CMK (cell line): Measurements from ENCODE around the gene ECE1.
"Not testable (repeated sequence)": the region's sequence is repeated elsewhere in the genome, so short reads cannot be mapped to it uniquely, and the experiment has no call there.

Experiments used
- DNase-seq: peaks from one replicate; pipeline ENCODE4 v3.0.0-alpha.2; 2010; ENCODE audit warnings: low read depth

Gene ECE1

DNA sequence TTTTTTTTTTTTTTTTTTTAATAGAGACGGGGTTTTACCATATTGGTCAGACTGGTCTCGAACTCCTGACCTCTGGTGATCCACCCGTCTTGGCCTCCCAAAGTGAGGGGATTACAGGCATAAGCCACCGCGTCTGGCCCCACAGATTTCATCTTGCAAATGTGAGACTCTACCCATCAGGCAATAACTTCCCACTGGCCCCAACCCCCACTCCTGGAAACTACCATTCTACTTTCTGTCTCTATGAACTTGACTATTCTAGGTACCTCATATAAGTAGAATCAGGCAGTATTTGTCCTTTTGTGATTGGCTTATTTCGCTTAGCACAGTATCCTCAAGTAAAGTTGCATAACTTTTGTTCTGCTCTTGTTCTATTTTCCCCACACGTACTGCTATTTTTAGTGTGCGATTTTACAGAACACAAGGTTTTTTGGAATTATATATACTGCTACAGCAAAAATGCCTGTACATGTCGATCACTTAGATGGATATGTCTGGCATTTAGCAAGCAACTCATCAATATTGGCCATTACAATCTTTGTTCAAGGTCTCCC, 40.2 kb downstream of the ECE1 start:
- DNase-seq = no peak

- DNase-seq = no peak
Observed at GRCh38 chr1:21247892-21248715, 42.2 kb downstream of the ECE1 start.

DNA sequence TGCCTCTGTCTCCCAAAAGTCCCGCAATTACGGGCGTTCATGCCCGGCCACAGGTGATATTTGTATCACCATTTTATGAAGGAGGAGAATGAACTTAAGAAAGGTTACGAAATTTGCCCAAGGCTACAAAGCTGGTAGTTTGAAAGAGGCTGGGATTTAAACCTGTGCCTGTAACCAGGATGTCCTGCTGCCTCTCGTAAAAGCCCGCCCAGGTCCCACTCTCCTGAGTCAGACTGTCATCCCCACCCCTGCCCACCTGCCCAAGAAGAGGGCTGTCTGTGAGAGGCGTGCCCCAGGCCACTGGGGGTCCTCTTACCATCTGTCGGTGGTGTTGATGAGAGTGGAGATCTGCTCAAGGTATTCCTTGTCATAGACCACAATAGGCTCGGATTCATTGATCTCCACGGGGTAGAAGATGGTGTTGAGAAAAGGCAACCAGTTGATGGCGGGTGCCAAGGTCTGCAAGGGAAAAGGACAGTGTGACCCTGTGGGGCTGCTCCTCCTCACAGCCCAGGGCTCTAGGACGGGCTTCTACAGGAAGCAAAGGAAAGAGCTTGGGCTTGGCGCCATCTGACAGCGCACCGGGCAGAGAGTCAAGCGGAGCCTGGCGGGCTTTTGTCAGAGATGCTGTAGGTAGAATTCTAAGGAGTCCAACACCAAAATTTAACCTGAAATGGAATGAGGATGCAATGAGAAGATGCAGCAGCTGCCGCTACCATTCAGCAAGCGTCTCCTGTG, 43.2 kb downstream of the ECE1 start:
- no peak for DNase-seq

- no peak for DNase-seq
Observed at GRCh38 chr1:21245688-21246229, 44.5 kb downstream of the ECE1 start.

DNA sequence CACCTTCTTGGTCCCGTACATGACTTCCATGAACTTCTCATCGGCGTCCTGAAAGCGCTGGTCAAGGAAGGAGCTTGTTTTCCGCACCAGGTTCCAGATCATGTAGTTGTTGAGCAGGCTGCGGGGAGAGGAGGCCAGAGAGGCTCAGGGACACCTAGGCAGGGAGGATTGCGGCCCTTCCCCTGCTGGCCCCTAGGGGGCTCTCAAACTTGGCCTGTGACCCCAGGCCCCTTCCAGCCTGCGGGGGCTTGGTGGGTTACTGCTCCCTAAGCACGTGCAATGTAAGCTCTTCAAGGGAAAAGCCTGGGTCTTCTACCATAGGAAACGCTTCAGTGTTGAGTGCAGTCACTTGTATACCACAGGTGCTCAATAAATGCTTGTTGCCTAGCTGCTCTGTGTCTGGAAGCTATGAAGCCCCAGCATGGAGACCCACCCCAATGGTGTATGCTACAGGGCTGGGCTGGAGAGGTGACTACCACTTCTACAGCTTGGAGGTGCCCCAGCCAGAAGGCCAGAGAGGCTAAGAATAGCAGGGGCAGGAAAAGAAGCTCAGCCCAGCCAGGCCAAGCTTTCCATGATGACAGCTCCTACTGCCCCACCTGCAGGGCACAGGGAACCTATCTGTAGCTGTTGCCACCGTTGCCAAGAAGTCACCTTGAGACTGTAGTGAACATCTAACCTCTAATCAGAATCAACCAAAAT, 45.1 kb downstream of the ECE1 start:
- no peak for DNase-seq

DNA sequence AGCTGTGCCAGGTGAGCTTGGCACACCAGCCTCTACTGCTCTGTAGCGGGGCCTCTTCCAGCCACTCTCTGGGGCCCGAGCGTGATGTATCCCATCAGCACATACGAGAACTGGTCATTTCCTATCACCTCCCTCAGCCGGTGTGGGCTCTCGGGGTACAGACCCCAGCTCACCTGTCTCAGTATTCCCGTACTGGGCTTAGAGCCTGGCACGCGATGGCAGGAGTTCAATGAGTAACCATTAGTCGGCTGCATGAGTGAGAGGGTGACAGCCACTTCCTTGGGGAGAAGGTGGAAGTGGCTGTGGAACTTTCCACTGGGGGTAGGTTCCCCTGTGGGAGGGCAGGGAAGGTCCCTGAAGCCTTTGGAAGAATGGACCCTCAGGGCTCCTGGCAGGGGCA, 46.1 kb downstream of the ECE1 start:
- DNase-seq = no peak

GRCh38 chr1:21242846-21243245, 47.4 kb downstream of the ECE1 start:
- DNase-seq = no peak

DNA sequence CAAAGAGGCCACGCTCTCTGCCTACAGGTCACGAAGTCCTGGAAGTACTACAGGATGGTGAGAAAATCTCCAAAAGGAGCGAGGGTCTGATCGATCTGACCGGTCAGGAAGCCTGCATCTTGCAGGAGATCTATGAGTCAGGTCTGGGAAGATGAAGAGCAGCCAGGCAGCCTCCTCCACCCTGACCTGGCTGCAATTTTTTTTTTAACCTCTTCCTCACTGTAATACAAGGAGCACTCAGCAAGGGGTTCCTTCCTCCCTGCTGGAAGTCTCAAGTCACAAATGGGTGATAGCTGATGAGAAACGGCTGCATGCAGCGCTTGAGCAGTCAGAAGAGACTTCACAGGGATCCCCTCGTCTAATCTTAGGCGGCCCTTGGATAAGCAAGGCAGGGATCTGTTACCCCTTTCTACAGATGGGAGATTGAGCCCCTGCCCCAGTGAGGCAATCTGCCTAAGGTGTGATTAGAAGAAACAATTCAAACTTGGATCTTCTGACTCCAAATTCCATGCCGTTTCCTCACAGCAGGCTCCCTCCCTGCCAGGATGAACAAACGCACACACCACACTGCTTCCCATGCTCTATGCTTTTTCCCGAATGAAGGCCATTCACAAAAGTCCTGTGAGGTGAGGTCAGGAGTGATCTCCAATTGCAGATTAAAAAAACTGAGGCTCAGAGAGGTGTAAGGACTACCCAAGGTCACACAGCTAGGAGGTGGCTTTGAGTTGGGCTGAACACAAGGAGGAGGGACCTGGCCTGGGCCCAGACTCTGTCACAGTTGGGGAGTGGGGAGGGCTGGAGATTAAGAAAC, 48.3 kb downstream of the ECE1 start:
- DNase-seq = no peak

GRCh38 chr1:21240706-21241105, 49.6 kb downstream of the ECE1 start:
- DNase-seq = no peak

DNA sequence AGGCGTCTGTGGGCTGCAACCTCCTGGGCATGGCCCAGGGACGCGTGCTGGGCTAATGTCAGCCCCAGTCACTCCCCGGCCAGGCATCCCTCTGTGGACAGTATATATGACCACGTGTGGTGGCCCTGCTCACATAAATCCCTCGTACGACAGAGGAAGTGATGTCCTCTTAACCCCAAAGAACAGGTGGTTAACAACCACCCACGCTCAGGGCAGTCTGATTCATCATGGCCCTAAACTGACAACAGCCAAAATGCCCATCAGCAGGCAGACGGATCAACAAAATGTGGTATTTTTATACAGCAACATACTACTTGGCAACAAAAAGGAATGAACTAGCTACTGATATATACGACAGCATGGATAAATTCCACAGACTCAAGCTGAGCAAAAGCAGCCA, 51.0 kb downstream of the ECE1 start:
- DNase-seq = no peak

DNA sequence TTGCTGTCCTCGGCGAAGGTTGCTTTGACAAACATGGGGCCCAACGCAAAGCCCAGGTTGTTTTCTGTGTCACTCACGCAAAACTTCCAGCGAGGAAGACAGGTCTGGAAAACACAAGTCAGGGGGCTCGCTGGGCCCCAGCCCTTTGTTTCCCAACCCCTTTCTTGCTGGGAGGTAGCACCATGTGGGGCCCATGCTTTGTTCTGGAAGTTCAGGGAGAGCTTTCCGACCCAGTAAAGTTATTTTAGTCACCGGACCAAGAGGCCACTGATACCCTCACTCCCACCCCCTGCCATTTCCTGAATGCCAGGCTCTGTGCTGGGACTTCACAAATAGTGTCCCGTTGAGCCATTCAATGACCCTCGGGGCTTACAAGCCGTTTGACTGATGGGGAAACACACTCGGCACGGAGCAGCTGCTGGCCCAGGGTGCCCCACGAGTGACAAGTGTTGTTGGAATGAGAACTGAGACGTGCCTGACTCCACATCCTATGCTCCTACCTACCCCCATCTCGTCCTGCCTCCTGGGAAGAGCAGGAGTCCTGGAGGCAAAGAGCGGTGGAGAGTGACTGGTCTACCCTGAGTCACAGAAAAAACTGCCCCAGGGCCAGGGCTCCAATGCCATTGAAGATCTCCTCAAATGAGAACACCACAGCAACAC, 52.0 kb downstream of the ECE1 start:
- DNase-seq = no peak

GRCh38 chr1:21237446-21238088, 52.7 kb downstream of the ECE1 start:
- DNase-seq = no peak

- DNase-seq = no peak
Observed at GRCh38 chr1:21236178-21236577, 54.1 kb downstream of the ECE1 start.

DNA sequence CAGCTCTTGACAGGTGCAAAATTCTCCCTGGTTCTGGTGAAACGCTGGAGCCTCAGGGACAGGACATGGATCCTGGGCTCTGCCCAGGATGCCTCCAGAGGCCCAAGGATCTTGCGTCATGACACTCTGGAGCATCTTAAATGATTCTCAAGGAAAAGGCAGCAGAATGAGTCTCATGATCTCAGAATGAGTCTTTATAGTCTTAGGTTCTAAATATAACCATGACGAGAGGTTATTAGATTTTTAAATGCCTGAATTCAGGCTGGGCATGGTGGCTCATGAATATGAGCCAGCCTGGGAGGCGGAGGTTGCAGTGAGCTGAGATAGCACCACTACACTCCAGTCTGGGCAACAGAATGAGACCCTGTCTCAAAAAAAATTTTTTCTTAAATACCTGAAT, 55.5 kb downstream of the ECE1 start:
- no peak for DNase-seq

- DNase-seq = no peak
Observed at GRCh38 chr1:21233490-21233889, 56.8 kb downstream of the ECE1 start.

GRCh38 chr1:21232044-21232443, 58.2 kb downstream of the ECE1 start:
- DNase-seq = peak; percentile 35

DNA sequence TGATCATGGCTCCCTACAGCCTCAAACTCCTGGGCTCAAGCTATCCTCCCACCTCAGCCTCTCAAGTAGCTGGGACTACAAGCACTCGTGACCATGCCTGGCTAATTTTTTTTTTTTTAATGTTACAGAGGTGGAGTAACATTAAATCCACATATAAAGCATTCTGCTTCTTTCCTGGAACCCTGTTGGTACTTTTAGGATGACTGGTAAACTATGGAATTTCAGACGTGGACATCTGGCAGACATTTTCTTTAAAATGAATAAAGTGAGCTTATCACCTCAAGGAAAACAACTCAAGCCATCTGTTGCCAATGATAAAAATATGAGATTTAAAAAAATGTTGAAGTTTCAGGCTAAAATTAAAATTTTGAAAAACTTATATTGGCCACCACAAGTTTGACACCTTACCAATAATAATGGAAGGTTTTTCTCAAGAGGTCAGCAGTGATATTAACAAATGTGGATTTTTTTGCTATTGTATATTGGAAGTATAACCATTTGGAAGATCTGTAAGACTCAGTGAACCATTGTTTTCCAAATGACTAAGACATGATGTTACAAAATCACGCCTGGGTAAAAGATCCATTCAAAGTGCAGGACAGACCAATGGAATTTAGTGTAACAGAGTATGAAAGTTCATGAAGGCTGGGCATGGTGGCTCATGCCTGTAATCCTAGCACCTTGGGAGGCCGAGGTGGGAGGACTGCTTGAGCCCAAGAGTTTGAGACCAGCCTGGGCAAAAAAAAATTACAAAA, 60.8 kb downstream of the ECE1 start:
- DNase-seq = no peak

GRCh38 chr1:21228224-21228623, 62.0 kb downstream of the ECE1 start:
- not testable (repeated sequence) for DNase-seq

- DNase-seq = no peak
Observed at GRCh38 chr1:21225065-21225464, 65.2 kb downstream of the ECE1 start.

DNA sequence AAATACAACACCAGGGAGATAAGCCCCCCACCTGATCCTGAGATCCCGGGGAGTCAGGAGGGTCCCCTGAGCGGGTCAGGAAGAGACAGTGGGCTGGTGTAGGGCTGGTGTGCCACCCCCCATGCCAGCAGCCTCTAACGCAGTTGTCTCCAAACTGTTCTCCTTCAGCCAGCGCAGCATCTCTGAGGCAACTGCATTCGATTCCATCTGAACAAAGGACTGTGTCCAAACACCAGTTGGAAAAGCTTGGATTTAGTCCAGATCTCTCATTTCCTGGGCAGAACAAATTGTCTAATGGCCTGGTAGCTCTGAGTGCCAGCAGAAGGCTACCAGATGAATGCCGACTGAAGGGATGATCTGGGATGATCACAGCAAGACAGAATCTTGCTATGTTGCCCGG, 69.4 kb downstream of the ECE1 start:
- no peak for DNase-seq
